AG09309 (cell line): ENCODE measurements around the gene OR1E1.
"Not testable (repeated sequence)": the region's sequence is repeated elsewhere in the genome, so short reads cannot be mapped to it uniquely, and the experiment has no call there.

Experiments used
- DNase-seq: peaks from one replicate; pipeline ENCODE4 v3.0.0-alpha.2; 2010; ENCODE audit warnings: low read depth
- H3K4me3 ChIP-seq: 2 replicates; pipeline ENCODE4 v1.5.1; 2011; ENCODE audit warnings: mild to moderate bottlenecking, low read depth, low read length, moderate library complexity; ENCODE audit not compliant: control insufficient read depth
- CTCF ChIP-seq: IDR thresholded peaks from 2 replicates; pipeline ENCODE4 v1.5.1; 2011; ENCODE audit warnings: mild to moderate bottlenecking, low read depth, low read length, inconsistent platforms; ENCODE audit not compliant: insufficient read depth, control insufficient read depth; ENCODE audit errors: missing control alignments

OR1E1 gene

GRCh38 chr17:3385869-3386816 is 12.1 kb downstream of the OR1E1 start, which contains the start of gene OR3A2:
Gene OR3A2 (minus strand): TSS chr17:3386308.
- H3K4me3 ChIP-seq, result no peak within 1 kb of the TSS
- TF ChIP-seq CTCF, result no peak
- no peak for DNase-seq

GRCh38 chr17:3381957-3382356 is 16.3 kb downstream of the OR1E1 start:
- no peak overlapping the region for H3K4me3 ChIP-seq
- no peak for TF ChIP-seq CTCF
- no peak for DNase-seq

- no peak overlapping the region for H3K4me3 ChIP-seq
- no peak for TF ChIP-seq CTCF
- no peak for DNase-seq
These were observed 19.9 kb downstream of the OR1E1 start for GRCh38 chr17:3378321-3378720.

DNA sequence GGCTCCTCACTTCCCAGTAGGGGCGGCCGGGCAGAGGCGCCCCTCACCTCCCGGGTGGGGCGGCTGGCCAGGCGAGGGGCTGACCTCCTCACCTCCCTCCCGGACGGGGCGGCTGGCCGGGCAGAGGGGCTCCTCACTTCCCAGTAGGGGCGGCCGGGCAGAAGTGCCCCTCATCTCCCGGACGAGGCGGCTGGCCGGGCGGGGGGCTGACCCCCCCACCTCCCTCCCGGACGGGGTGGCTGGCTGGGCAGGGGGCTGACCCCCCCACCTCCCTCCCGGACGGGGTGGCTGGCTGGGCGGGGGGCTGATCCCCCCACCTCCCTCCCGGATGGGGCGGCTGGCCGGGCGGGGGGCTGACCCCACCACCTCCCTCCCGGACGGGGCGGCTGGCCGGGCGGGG is 27.0 kb downstream of the OR1E1 start:
- not testable (repeated sequence) for DNase-seq, H3K4me3 ChIP-seq
